AG04450 (cell line): ENCODE data around the gene VTI1B. TPM values are rescaled to one million over a fixed set of nuclear protein-coding genes. Genes with fewer than 3 reads are reported as not detected.

Experiments
- CTCF ChIA-PET: fragments of 300-600, 350-600 bp; formaldehyde crosslinking; extraction: SDS; loops from one replicate; lab custom pipeline; 2022; ENCODE audit warnings: antibody characterized with exemption, inconsistent platforms; lab: Charles Lee
- POLR2A ChIA-PET: fragments of 350-600 bp; formaldehyde crosslinking; extraction: SDS; loops from one replicate; lab custom pipeline; 2021; ENCODE audit warnings: antibody characterized with exemption, inconsistent platforms; lab: Yijun Ruan, JAX
- DNase-seq: peaks from one replicate; pipeline ENCODE4 v3.0.0-alpha.2; 2011; ENCODE audit warnings: low read depth, low spot score
- H3K27ac ChIP-seq: one replicate; pipeline ENCODE4 v1.5.1; 2012; ENCODE audit warnings: low read depth, low read length, control low read depth
- H3K27me3 ChIP-seq: one replicate; pipeline ENCODE4 v1.6.0; 2012; ENCODE audit warnings: low read length; ENCODE audit not compliant: control insufficient read depth, insufficient read depth
- H3K4me3 ChIP-seq: 2 replicates; pipeline ENCODE4 v1.5.1; 2011; ENCODE audit warnings: mild to moderate bottlenecking, low read depth, low read length, control low read depth
- H3K9me3 ChIP-seq: 2 replicates; pipeline ENCODE4 v1.5.1; 2012; ENCODE audit warnings: low read length; ENCODE audit not compliant: control insufficient read depth, insufficient read depth
- polyA plus RNA-seq: library from polyadenylated mRNA; depleted of rRNA; stranded (reverse); fragments of >200 nt; gene quantifications from 2 replicates; pipeline ENCODE4 v1.2.3, GENCODE V29; 2011
- TF ChIP-seq, protein P1 (sequence below): IDR thresholded peaks from 2 replicates; pipeline ENCODE4 v1.5.1; 2011; ENCODE audit warnings: low read depth, low read length, control low read depth, inconsistent platforms

Gene VTI1B
- polyA plus RNA-seq, 1 experiment, result 127 TPM

DNA sequence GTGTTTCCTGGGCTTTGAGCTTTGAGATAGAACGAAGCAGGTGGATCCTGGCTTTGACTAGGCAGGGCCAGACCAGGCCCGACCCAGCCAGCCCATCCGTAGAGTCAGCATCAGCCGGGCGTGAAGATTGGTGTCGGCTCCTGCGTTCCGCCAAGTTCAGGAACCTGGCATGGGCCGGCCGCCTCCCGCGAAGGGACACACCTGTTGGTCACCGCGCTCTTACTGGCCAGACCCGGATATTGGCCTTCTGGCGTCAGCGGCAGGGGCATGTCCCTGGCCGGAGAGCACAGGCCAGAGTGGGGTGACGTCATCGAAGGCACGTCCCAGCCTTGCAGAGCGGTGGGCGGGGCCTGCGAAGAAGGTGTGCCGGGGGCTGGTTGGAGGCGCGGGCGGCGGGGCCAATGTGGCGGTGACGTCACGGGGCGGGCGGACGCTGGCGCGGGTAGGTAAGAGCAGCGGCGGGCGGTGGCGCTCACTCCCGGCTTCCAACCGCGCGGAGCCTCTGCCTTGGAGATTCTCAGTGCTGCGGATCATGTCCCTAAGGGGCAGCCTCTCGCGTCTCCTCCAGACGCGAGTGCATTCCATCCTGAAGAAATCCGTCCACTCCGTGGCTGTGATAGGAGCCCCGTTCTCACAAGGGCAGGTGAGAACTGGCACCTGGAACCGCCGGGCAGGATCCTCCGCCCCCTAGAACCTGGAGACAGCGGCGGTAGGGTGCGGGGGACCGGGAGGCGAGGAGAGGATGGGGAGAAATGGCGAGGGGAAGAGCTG, 54.8 kb downstream of the VTI1B start, which contains the start of gene ARG2:
ARG2 (plus strand) TSS at position 475 of the 771 bp plus-strand sequence; CDS start at position 533, 58 bp downstream.
- no peaks in the 10 kb centered on the region for H3K27me3 ChIP-seq
- H3K4me3 ChIP-seq, result peak within 1 kb of the TSS; percentile 67
- DNase-seq, result peak; percentile 61
- CTCF ChIA-PET, result interaction anchor here (0.6 to 4.7 kb wide), 24 partner anchors 10 to 1742 kb away, joined by 3 to 162 read pairs (median 4); partner anchors contain the start of genes PIGH, RDH11 and RDH12
- H3K9me3 ChIP-seq, result no peaks in the 10 kb centered on the region; the same call in 1 of the 2 replicates
- H3K27ac ChIP-seq, result no peak within 1 kb of the TSS
- POLR2A ChIA-PET, result interaction anchor here (1.0 to 2.5 kb wide), 3 partner anchors 19 to 76 kb away, joined by 3 to 8 read pairs (median 4); partner anchors contain the start of genes PIGH and RDH11
- TF ChIP-seq, protein P1, sequence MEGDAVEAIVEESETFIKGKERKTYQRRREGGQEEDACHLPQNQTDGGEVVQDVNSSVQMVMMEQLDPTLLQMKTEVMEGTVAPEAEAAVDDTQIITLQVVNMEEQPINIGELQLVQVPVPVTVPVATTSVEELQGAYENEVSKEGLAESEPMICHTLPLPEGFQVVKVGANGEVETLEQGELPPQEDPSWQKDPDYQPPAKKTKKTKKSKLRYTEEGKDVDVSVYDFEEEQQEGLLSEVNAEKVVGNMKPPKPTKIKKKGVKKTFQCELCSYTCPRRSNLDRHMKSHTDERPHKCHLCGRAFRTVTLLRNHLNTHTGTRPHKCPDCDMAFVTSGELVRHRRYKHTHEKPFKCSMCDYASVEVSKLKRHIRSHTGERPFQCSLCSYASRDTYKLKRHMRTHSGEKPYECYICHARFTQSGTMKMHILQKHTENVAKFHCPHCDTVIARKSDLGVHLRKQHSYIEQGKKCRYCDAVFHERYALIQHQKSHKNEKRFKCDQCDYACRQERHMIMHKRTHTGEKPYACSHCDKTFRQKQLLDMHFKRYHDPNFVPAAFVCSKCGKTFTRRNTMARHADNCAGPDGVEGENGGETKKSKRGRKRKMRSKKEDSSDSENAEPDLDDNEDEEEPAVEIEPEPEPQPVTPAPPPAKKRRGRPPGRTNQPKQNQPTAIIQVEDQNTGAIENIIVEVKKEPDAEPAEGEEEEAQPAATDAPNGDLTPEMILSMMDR, result no peak

DNA sequence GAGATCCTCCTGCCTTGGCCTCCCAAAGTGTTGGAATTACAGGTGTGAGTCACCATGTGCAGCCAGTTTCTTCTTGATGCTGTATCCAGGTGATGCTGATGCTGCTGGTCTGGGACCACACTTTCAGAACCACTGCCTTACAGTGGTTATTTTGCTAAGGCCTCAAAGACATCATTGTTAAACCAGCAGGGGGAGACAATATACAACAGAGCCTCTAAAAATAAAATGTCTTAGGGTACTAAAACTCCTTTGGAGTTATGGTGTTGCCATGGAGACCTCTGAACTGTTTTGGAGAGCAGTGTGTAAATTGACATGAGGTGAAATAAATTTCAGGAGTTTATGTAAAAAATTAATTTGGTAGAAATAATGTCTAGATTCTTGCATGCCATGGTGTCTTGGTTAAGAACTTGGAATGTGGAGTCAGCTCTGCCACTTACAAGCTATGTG, 55.8 kb downstream of the VTI1B start:
- TF ChIP-seq, protein P1, result peak; percentile 78
- H3K27me3 ChIP-seq, result peaks cover 6% of the 10 kb centered on the region
- peak; percentile 43 for DNase-seq
- no peak overlapping the region for H3K4me3 ChIP-seq
- ChIA-PET CTCF (interaction anchor here (0.6 to 4.7 kb wide), 31 partner anchors 9 to 1743 kb away, joined by 3 to 162 read pairs (median 4); partner anchors contain the start of genes PIGH, RDH11 and RDH12), POLR2A (interaction anchor here (1.5 to 2.5 kb wide), 2 partner anchors 19 to 77 kb away, joined by 4 to 8 read pairs; partner anchors contain the start of genes PIGH and RDH11)
- no peaks in the 10 kb centered on the region; the same call in 1 of the 2 replicates for H3K9me3 ChIP-seq
- no peak overlapping the region for H3K27ac ChIP-seq

DNA sequence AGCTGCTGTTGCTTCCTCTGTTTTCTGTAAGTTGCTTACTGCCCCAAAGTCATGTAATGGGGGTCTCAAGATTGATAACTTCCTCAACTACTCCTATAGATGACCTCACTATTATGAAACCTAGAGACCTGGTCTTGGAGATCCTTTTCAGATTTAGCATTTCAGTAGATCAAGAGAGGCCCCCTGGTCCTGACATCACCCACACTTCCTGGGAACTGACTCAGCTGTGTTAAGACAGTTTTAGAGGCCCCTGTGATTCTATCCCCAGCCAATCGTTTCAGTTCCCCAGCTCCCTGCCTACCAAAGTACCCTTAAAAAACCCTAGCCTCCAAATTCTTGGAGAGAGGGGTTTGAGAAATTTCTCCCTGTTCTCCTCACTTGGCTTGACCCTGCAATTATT, 63.9 kb downstream of the VTI1B start:
- CTCF ChIA-PET, result interaction anchor here (2.6 kb wide), 1 partner anchor 8 kb away, joined by 9 read pairs; the partner anchor contains the start of gene ARG2
- TF ChIP-seq, protein P1, result no peak
- POLR2A ChIA-PET, result no interaction called here

DNA sequence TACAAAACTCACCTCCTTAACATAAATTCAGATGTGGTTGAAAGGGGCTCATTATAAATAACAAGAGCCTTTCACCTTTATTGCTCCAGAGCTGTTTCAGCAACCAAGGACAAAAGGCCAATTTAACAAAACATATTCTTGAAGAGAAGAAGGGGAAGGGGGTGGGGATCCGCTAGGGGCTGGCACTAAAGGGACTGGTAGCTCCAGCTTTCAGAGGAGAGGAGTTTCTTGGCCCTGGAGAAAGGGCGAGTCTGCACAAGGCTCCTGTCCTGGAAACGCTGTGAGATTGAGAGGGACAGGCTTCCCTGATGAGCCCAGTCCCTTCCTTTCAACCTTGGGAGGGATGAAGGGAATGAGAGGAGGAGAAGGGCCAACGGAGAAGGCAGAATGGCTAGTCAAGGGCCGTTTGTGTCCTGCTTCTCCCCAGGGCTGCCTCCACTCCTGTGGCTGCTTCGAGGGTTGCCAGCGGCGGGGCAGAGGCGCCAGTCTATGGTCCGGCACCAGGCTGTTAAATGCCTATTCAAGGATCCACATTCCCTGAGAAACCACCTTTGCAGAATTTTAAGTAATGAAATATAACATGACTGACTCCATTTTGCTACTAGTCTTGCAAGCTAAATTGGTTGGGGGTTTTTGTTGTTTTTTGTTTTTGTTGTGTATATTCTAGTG, 64.7 kb downstream of the VTI1B start:
- TF ChIP-seq, protein P1, result no peak
- ChIA-PET POLR2A (no interaction called here), CTCF (interaction anchor here (2.6 kb wide), 1 partner anchor 9 kb away, joined by 9 read pairs; the partner anchor contains the start of gene ARG2)
- Histone ChIP-seq H3K27ac (no peak overlapping the region), H3K9me3 (no peaks in the 10 kb centered on the region), H3K27me3 (peaks cover 19% of the 10 kb centered on the region), H3K4me3 (no peak overlapping the region)
- no peak for DNase-seq

More for the DNA sequence above, 63.9 kb downstream of the VTI1B start:
- Histone ChIP-seq H3K9me3 (no peaks in the 10 kb centered on the region), H3K27me3 (peaks cover 19% of the 10 kb centered on the region), H3K4me3 (no peak overlapping the region), H3K27ac (no peak overlapping the region)
- DNase-seq, result no peak
